ENCODE results near the gene CYP1A1. TPM values are rescaled to one million over a fixed set of nuclear protein-coding genes. Genes with fewer than 3 reads are reported as not detected.

The CYP1A1 gene
- total and polyA plus RNA-seq, 2 of the 13 experiments (the other 11 are each of a cell fraction or from before 2014, with no cell fraction given): 7.9 to 8.0 TPM

DNA sequence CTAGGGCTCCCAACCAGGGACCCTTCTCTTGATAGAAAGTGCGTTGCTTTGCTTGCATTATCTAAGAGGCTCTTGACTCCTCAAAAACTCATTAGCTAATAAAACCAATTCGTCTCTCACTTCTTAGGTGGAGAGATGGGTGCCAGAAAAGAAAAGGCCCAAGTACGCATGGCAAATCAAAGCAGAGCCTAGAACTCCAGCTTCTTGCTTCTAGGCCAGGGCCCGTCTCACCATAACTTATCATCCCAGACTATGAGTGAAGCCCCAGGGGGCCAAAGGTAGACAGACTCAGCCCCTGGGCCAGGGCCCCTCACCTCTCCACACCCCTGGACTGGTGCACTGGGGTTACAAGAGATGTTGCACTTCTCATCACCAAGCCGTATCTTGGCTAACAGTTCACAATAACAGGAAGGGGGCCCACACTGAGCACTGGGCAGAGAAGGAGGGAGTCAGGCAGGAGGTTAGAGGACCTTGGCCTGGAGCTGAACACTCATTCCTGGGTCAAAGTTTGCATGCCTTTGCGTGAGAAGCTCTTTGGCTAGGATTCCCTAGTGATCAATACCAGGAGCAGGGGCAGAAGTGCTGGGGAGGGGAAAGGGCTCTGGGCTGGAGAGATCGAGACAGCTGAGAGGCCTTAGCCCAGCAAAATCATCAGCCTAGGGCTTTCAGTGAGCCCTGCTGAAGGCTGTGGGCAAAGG, 5.4 kb upstream of the CYP1A1 start (continued):
- TF ChIP-seq, protein P1, sequence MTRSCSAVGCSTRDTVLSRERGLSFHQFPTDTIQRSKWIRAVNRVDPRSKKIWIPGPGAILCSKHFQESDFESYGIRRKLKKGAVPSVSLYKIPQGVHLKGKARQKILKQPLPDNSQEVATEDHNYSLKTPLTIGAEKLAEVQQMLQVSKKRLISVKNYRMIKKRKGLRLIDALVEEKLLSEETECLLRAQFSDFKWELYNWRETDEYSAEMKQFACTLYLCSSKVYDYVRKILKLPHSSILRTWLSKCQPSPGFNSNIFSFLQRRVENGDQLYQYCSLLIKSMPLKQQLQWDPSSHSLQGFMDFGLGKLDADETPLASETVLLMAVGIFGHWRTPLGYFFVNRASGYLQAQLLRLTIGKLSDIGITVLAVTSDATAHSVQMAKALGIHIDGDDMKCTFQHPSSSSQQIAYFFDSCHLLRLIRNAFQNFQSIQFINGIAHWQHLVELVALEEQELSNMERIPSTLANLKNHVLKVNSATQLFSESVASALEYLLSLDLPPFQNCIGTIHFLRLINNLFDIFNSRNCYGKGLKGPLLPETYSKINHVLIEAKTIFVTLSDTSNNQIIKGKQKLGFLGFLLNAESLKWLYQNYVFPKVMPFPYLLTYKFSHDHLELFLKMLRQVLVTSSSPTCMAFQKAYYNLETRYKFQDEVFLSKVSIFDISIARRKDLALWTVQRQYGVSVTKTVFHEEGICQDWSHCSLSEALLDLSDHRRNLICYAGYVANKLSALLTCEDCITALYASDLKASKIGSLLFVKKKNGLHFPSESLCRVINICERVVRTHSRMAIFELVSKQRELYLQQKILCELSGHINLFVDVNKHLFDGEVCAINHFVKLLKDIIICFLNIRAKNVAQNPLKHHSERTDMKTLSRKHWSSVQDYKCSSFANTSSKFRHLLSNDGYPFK (CRISPR knock-in tag; IDR thresholded peaks at IDR 0.05; ENCODE audit: borderline replicate concordance): peak; percentile 57; the same call in 1 of the 2 replicates
- TF ChIP-seq, protein P2, sequence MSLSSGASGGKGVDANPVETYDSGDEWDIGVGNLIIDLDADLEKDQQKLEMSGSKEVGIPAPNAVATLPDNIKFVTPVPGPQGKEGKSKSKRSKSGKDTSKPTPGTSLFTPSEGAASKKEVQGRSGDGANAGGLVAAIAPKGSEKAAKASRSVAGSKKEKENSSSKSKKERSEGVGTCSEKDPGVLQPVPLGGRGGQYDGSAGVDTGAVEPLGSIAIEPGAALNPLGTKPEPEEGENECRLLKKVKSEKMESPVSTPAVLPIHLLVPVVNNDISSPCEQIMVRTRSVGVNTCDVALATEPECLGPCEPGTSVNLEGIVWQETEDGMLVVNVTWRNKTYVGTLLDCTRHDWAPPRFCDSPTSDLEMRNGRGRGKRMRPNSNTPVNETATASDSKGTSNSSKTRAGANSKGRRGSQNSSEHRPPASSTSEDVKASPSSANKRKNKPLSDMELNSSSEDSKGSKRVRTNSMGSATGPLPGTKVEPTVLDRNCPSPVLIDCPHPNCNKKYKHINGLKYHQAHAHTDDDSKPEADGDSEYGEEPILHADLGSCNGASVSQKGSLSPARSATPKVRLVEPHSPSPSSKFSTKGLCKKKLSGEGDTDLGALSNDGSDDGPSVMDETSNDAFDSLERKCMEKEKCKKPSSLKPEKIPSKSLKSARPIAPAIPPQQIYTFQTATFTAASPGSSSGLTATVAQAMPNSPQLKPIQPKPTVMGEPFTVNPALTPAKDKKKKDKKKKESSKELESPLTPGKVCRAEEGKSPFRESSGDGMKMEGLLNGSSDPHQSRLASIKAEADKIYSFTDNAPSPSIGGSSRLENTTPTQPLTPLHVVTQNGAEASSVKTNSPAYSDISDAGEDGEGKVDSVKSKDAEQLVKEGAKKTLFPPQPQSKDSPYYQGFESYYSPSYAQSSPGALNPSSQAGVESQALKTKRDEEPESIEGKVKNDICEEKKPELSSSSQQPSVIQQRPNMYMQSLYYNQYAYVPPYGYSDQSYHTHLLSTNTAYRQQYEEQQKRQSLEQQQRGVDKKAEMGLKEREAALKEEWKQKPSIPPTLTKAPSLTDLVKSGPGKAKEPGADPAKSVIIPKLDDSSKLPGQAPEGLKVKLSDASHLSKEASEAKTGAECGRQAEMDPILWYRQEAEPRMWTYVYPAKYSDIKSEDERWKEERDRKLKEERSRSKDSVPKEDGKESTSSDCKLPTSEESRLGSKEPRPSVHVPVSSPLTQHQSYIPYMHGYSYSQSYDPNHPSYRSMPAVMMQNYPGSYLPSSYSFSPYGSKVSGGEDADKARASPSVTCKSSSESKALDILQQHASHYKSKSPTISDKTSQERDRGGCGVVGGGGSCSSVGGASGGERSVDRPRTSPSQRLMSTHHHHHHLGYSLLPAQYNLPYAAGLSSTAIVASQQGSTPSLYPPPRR (CRISPR knock-in tag; IDR thresholded peaks at IDR 0.05; ENCODE audit: borderline replicate concordance): peak; percentile 69; the same call in 1 of the 2 replicates
- TF ChIP-seq, protein P3, sequence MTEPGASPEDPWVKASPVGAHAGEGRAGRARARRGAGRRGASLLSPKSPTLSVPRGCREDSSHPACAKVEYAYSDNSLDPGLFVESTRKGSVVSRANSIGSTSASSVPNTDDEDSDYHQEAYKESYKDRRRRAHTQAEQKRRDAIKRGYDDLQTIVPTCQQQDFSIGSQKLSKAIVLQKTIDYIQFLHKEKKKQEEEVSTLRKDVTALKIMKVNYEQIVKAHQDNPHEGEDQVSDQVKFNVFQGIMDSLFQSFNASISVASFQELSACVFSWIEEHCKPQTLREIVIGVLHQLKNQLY (CRISPR knock-in tag; IDR thresholded peaks at IDR 0.05): peak; percentile 86
- TF ChIP-seq NR2F6 (IDR thresholded peaks at IDR 0.05) (peak; percentile 91), NR2F6 (CRISPR knock-in tag; IDR thresholded peaks at IDR 0.05) (peak; percentile 95), ATF7 (IDR thresholded peaks at IDR 0.05) (no peak), ATF7 (CRISPR knock-in tag; IDR thresholded peaks at IDR 0.05) (0 out of 2 replicates have a peak, but pooled peaks have one; percentile 18), SIX4 (CRISPR knock-in tag; IDR thresholded peaks at IDR 0.05) (no peak), BCL6 (CRISPR knock-in tag; IDR thresholded peaks at IDR 0.05) (peak; percentile 76), SAP130 (CRISPR knock-in tag; IDR thresholded peaks at IDR 0.05; ENCODE audit: low read depth) (peak; percentile 78)
- TF ChIP-seq, protein P4, sequence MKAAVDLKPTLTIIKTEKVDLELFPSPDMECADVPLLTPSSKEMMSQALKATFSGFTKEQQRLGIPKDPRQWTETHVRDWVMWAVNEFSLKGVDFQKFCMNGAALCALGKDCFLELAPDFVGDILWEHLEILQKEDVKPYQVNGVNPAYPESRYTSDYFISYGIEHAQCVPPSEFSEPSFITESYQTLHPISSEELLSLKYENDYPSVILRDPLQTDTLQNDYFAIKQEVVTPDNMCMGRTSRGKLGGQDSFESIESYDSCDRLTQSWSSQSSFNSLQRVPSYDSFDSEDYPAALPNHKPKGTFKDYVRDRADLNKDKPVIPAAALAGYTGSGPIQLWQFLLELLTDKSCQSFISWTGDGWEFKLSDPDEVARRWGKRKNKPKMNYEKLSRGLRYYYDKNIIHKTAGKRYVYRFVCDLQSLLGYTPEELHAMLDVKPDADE (CRISPR knock-in tag; IDR thresholded peaks at IDR 0.05): no peak
- TF ChIP-seq, protein P5, sequence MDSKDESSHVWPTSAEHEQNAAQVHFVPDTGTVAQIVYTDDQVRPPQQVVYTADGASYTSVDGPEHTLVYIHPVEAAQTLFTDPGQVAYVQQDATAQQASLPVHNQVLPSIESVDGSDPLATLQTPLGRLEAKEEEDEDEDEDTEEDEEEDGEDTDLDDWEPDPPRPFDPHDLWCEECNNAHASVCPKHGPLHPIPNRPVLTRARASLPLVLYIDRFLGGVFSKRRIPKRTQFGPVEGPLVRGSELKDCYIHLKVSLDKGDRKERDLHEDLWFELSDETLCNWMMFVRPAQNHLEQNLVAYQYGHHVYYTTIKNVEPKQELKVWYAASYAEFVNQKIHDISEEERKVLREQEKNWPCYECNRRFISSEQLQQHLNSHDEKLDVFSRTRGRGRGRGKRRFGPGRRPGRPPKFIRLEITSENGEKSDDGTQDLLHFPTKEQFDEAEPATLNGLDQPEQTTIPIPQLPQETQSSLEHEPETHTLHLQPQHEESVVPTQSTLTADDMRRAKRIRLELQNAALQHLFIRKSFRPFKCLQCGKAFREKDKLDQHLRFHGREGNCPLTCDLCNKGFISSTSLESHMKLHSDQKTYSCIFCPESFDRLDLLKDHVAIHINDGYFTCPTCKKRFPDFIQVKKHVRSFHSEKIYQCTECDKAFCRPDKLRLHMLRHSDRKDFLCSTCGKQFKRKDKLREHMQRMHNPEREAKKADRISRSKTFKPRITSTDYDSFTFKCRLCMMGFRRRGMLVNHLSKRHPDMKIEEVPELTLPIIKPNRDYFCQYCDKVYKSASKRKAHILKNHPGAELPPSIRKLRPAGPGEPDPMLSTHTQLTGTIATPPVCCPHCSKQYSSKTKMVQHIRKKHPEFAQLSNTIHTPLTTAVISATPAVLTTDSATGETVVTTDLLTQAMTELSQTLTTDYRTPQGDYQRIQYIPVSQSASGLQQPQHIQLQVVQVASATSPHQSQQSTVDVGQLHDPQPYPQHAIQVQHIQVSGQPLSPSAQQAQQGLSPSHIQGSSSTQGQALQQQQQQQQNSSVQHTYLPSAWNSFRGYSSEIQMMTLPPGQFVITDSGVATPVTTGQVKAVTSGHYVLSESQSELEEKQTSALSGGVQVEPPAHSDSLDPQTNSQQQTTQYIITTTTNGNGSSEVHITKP (CRISPR knock-in tag; IDR thresholded peaks at IDR 0.05; ENCODE audit: low read depth): no peak
- TF ChIP-seq, protein P6, sequence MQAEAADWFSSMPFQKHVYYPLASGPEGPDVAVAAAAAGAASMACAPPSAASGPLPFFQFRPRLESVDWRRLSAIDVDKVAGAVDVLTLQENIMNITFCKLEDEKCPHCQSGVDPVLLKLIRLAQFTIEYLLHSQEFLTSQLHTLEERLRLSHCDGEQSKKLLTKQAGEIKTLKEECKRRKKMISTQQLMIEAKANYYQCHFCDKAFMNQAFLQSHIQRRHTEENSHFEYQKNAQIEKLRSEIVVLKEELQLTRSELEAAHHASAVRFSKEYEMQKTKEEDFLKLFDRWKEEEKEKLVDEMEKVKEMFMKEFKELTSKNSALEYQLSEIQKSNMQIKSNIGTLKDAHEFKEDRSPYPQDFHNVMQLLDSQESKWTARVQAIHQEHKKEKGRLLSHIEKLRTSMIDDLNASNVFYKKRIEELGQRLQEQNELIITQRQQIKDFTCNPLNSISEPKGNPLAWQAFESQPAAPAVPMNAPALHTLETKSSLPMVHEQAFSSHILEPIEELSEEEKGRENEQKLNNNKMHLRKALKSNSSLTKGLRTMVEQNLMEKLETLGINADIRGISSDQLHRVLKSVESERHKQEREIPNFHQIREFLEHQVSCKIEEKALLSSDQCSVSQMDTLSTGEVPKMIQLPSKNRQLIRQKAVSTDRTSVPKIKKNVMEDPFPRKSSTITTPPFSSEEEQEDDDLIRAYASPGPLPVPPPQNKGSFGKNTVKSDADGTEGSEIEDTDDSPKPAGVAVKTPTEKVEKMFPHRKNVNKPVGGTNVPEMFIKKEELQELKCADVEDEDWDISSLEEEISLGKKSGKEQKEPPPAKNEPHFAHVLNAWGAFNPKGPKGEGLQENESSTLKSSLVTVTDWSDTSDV (CRISPR knock-in tag; IDR thresholded peaks at IDR 0.05): no peak
